HL-60/S4 treated with retinoic acid at 250 ng/mL for 4 days and 3 days (cell line): ENCODE data around the gene CAB39L.

Experiments
- in situ Hi-C: fragments of 300-500 bp; cut with MboI; formaldehyde crosslinking; loops from 2 replicates; pipeline ENCODE4 v1.7.0; 2022; ENCODE audit warnings: low sequenced_read_pairs

CAB39L gene

DNA sequence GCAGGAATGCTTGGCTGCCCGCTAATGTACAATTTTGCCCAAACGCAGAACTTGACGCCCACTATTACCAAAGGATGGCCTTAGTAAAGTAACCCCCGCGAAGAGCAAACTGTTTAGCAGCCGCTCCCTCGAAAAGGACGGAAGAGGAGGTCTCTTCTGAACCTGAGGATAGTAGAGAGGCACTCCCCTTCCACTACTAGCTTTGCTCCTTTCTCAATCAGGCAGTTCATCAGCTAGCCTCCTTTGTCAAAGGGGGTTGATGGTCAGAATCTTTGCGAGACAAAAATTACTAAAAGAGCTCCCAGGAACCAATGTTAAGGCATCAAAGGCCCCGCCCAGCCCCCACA is 534 bp downstream of the CAB39L start:
- in situ Hi-C loops: no loop called here

DNA sequence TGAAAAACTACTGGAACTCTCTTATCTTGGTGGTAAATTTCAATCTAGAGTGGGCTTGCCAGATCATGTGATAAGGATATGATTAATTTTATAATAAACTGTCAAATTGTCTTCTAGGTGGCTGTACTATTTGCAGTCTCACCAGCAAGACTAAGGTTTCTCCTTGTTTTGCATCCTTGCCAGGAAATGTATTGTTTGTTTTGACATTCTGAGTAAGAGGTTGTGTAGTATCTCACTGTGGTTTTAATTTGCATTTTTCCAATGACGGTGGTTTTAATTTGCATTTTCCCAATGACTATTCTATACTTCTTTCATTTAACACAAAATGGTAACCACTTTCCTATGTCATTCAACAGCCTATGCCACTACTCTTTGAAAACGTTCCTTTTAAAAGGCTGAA is 2.0 kb downstream of the CAB39L start:
- in situ Hi-C loops: no loop called here

DNA sequence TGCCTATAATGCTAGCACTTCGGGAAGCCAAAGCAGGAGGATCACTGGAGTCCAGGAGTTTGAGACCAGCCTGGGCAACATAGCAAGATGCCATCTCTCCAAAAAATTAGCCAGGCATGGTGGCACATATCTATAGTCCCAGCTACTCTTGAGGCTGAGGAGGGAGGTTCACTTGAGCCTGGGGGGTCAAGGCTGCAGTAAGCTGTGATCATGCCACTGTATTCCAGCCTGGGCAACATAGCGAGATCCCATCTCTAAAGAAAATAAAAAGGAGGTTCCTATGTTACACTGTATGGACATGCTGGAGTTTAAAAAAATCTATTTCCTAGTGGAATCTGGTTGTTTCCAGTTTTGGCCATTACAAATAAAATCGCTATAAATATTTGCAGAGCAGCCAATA is 2.6 kb downstream of the CAB39L start:
- in situ Hi-C loops: no loop called here

- in situ Hi-C loops: no loop called here
Measured at GRCh38 chr13:49439609-49440008, 4.3 kb downstream of the CAB39L start.

GRCh38 chr13:49437705-49438104 is 6.2 kb downstream of the CAB39L start:
- in situ Hi-C loops: no loop called here

GRCh38 chr13:49436890-49437289 is 7.0 kb downstream of the CAB39L start:
- in situ Hi-C loops: no loop called here

GRCh38 chr13:49435992-49436391 is 7.9 kb downstream of the CAB39L start:
- in situ Hi-C loops: no loop called here

DNA sequence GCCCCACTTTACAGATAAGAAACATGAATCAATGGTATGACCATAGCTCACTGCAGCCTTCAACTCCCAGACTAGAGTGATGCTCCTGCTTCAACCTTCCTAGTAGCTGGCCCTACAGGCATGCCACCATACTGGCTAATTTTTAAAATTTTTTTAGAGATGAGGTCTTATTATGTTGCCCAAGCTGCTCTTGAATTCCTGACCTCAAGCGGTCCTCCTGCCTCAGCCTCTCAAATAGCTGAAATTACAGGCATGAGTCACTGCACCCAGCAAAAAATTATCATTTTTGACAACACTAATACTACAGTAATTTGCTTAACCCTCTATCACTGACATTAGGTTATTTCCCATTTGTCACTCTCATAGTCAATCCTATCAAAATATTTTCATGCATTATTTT is 14.7 kb downstream of the CAB39L start:
- in situ Hi-C loops: no loop called here

GRCh38 chr13:49428041-49428763 is 15.7 kb downstream of the CAB39L start:
- in situ Hi-C loops: no loop called here

- in situ Hi-C loops: no loop called here
Measured at GRCh38 chr13:49424011-49424560, 19.8 kb downstream of the CAB39L start.

- in situ Hi-C loops: no loop called here
Measured at GRCh38 chr13:49421391-49421790, 22.5 kb downstream of the CAB39L start.

- in situ Hi-C loops: no loop called here
Measured at GRCh38 chr13:49419276-49419675, 24.6 kb downstream of the CAB39L start.

GRCh38 chr13:49418206-49418605 is 25.7 kb downstream of the CAB39L start:
- in situ Hi-C loops: no loop called here

DNA sequence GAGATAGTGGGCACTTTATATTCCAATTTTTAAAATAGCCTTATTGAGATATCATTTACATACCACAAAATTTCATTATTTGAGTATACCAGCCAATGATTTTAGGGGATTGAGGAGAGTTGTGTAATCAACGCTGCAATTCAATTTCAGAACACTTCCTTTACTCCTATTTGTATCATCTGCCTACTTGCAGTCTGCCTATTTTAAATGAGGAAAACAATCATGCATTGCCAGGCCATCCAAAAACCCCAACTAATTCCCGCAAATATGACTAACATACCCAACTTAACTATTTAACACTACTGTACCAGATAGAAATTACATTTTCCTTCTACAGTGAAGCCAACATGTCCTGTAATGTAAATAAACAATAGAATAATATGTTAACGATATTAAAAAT is 26.7 kb downstream of the CAB39L start:
- in situ Hi-C loops: no loop called here

DNA sequence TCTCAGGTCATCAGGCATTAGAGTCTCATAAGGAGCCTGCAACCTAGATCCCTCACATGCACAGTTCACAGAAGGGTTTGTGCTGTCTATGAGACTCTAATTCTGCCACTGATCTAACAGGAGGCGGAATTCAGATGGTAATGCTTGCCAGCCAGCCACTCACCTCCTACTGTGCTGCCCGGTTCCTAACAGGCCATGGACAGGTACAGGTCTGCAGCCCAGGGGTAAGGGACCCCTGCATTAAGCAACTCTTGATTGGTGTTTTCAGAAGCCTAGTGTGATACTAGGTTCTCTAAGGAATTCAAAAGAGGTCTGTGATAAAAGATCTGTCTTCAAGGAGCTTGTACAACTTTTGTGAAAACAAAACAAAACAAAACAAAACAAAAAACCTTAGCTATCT is 31.1 kb downstream of the CAB39L start:
- in situ Hi-C loops: no loop called here

GRCh38 chr13:49411353-49411752 is 32.5 kb downstream of the CAB39L start:
- in situ Hi-C loops: no loop called here

- in situ Hi-C loops: no loop called here
Measured at GRCh38 chr13:49410477-49410876, 33.4 kb downstream of the CAB39L start.

- in situ Hi-C loops: no loop called here
Measured at GRCh38 chr13:49410006-49410405, 33.9 kb downstream of the CAB39L start.

GRCh38 chr13:49409008-49409407 is 34.9 kb downstream of the CAB39L start:
- in situ Hi-C loops: no loop called here

- in situ Hi-C loops: no loop called here
Measured at GRCh38 chr13:49407936-49408335, 35.9 kb downstream of the CAB39L start.

- in situ Hi-C loops: no loop called here
Measured at GRCh38 chr13:49407068-49407467, 36.8 kb downstream of the CAB39L start.

DNA sequence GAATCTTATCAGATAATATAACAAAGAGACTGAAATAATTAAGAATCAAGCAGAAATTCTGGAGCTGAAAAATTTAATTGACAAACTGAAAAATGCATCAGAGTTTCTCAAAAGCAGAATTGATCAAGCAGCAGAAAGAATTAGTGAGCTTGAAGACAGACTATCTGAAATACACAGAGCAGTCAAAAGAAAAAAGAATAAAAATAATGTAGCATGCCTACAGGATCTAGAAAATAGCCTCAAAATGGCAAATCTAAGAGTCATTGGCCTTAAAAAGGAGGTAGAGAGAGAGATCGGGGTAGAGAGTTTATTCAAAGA is 39.2 kb downstream of the CAB39L start:
- in situ Hi-C loops: no loop called here

DNA sequence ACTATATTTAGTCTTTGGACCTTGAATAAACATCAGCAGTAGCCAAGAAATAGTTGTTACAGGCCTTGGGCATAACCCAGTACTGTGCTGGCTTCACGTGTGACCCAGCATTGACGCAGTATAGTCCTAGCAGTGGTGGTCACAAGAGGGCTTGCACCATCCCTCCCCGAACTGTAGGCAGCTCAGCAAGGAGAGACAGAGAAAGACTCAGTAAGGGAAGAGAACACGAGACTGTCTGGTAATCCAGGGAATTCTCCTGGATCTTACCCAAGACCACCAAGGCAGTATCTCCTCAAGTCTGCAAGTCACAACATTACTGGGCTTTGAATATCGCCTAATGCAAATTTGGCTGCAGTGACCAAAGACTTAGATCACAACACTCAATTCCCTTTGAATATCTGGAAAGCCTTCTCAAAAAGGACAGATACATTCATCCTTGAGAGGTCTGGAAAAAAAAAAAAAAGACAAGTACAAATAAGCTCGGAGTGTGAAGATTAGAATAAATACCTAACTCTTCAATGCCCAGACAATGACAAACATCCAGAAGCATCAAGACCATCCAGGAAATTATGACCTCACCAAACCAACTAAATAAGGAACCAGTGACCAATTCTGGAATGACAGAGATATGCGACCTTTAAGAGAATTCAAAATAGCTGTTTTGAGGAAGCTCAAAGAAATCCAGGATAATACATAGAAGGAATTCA is 39.7 kb downstream of the CAB39L start:
- in situ Hi-C loops: no loop called here
